Endothelial cell of umbilical vein (primary cell): ENCODE data around the gene CFAP68.

Experiments used
- CTCF ChIP-seq, 2 donors: IDR thresholded peaks; 1 replicate in 1 of 2; 2 replicates in 1 of 2; pipeline ENCODE4 v1.5.1; 2011; ENCODE audit warnings: low read length in 2 of 2, mild to moderate bottlenecking in 2 of 2, moderate library complexity in 2 of 2, control low read depth in 1 of 2, inconsistent platforms in 1 of 2, low read depth in 1 of 2; ENCODE audit not compliant: insufficient read depth in 1 of 2; ENCODE audit errors: extremely low read depth in 1 of 2
- EZH2 ChIP-seq: IDR thresholded peaks from 2 replicates; pipeline ENCODE4 v1.6.1; 2012; ENCODE audit warnings: borderline replicate concordance, low read depth, mild to moderate bottlenecking, moderate library complexity, low read length, inconsistent platforms; ENCODE audit not compliant: severe bottlenecking
- JUN ChIP-seq: IDR thresholded peaks from 2 replicates; pipeline ENCODE4 v1.6.1; 2011; ENCODE audit warnings: borderline replicate concordance, low read depth; ENCODE audit not compliant: insufficient read length, insufficient read depth
- MAX ChIP-seq: IDR thresholded peaks from 2 replicates; pipeline ENCODE4 v1.6.1; 2011; ENCODE audit not compliant: insufficient read depth, insufficient read length
- POLR2A ChIP-seq: IDR thresholded peaks from 2 replicates; pipeline ENCODE4 v1.6.1; 2012; ENCODE audit warnings: low read depth, mild to moderate bottlenecking, control low read depth, low read length
- POLR2AphosphoS5 ChIP-seq: IDR thresholded peaks from 2 replicates; pipeline ENCODE4 v1.6.1; 2012; ENCODE audit warnings: low read depth, mild to moderate bottlenecking, control low read depth, low read length, moderate library complexity; ENCODE audit not compliant: insufficient read depth

- no peak for TF ChIP-seq CTCF (IDR thresholded peaks at IDR 0.05; ENCODE audit: extremely low read depth in 1 of 2, insufficient read depth in 1 of 2, low read depth in 1 of 2, low read length in 2 of 2)
- TF ChIP-seq POLR2A, result no peak
- TF ChIP-seq POLR2AphosphoS5, result no peak
- TF ChIP-seq MAX, result no peak
- TF ChIP-seq EZH2, result no peak
- TF ChIP-seq JUN, result no peak
These were observed 29.4 kb downstream of the CFAP68 start for GRCh38 chr11:111908639-111909305.
